Psoas muscle (tissue), 8 donors: ENCODE data around the gene BCAS1. TPM values are rescaled to one million over a fixed set of nuclear protein-coding genes. Genes with fewer than 3 reads are reported as not detected.

Experiments used
- ATAC-seq, 4 donors: fragments of 200-7000 bp; cut with Tn5 transposase; one replicate each; pipeline ENCODE4 v1.9.1; 2020; ENCODE audit warnings: moderate library complexity in 3 of 4, mild to moderate bottlenecking in 2 of 4
- DNase-seq, 2 donors: peaks; one replicate each; pipeline ENCODE4 v3.0.0-alpha.2; 2020
- H3K27ac ChIP-seq: fragments of 200-600 bp; one replicate; pipeline ENCODE4 v1.8.0; 2022
- H3K27me3 ChIP-seq, 3 donors: fragments of 200-600 bp in 1 of 3; one replicate each; pipeline versions ENCODE4 v1.6.1 to v1.8.0; 2013 to 2022; ENCODE audit warnings: low read length in 2 of 3, mild to moderate bottlenecking in 2 of 3, moderate library complexity in 1 of 3; ENCODE audit not compliant: insufficient read depth in 3 of 3
- H3K36me3 ChIP-seq, 2 donors: fragments of 200-600 bp in 1 of 2; one replicate each; pipeline versions ENCODE4 v1.6.1 to v1.8.0; 2013 to 2022; ENCODE audit warnings: low read depth in 1 of 2, mild to moderate bottlenecking in 1 of 2, moderate library complexity in 1 of 2; ENCODE audit not compliant: insufficient read depth in 1 of 2
- H3K4me1 ChIP-seq: fragments of 200-600 bp; one replicate; pipeline ENCODE4 v1.8.0; 2022
- H3K4me3 ChIP-seq: fragments of 200-600 bp; one replicate; pipeline ENCODE4 v1.8.0; 2022; ENCODE audit warnings: mild to moderate bottlenecking
- H3K9me3 ChIP-seq: fragments of 200-600 bp; one replicate; pipeline ENCODE4 v1.8.0; 2022
- WGBS, 3 donors: extraction: QIAGEN DNeasy Blood & Tissue Kit; methylation state at CpG; one replicate each; pipeline versions ENCODE4 v1.1.6 to v1.1.7; 2013; 5-methylcytosine and 5-hydroxymethylcytosine counted together
- intact Hi-C, 2 donors: fragments of 100-400 bp; cut with DNase I; formaldehyde crosslinking; loops; one replicate each; pipeline versions ENCODE4 v1.11.0 to v1.14.2; 2022
- polyA plus RNA-seq, 3 donors: library from polyadenylated mRNA; stranded (reverse); fragments of 200-250 nt; gene quantifications; one replicate each; pipeline ENCODE4 v1.2.3, GENCODE V29; 2013
- total RNA-seq, 4 donors: library from RNA; stranded (reverse); fragmentation: NEBNext Ultra II Directional in 2 of 4; extraction: Animal tissue kit (Norgen Biotek cat#: 25700) in 2 of 4; gene quantifications; one replicate each; pipeline versions ENCODE4 v1.2.1 to v1.2.4, GENCODE V29; 2021 to 2023
- TF ChIP-seq, protein P1 (sequence below): fragments of 200-600 bp; IDR thresholded peaks from one replicate; pipeline ENCODE4 v1.8.0; 2022; ENCODE audit warnings: antibody characterized with exemption
- donor health status: healthy with polysubstance abuse.
- donor health status: DM: no; HTN: no; CAD: no; lungs with moderate emphysema.
- donor health status: Bipolar disorder and iron deficiency.
- donor health status: healthy.
- donor health status: DM: yes; HTN: yes; CAD: no.
- donor health status: DM: no; HTN: no; CAD: no.
- donor health status: DM: no; HTN: no; CAD: no.
- donor health status: DM: yes; HTN: yes; CAD: no.

The BCAS1 gene
- total and polyA plus RNA-seq, 7 donors: 0.01 to 0.26 (median 0.16) TPM; not detected in 2

DNA sequence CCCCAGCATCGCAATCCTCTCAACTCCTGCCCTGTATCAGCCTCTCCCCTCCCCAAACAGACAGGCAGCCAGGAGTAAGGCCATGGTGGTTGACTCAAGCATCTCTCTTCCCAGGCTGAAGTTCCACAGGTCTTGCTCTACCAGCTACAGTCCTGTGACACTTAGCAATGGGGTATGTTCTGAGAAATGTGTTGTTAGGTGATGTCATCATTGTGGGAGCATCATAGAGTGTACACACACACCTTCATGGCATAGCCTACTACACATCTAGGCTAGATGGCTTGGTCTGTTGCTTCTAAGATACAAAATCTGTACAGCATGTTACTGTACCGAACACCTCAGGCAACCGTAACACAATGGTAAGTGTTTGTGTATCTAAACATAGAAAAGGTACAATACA lies 29.5 kb upstream of the BCAS1 start:
- Histone ChIP-seq H3K27me3 (peaks cover 0 to 2% (median 0%) of the 10 kb centered on the region in 3 donors), H3K27ac (no peak overlapping the region), H3K4me1 (no peaks in the 10 kb centered on the region), H3K36me3 (no peaks in the 10 kb centered on the region), H3K4me3 (no peak overlapping the region), H3K9me3 (no peaks in the 10 kb centered on the region)
- 96 to 99% (median 99%) methylated on average over 3 of the region's 3 CpGs for WGBS, 3 donors
- intact Hi-C loops: loop anchor here (2.0 to 5.0 kb wide), 3 partner anchors 99 to 547 kb away; no protein-coding TSS in a partner anchor
- ATAC-seq (no peak), DNase-seq (no peak)
- TF ChIP-seq, protein P1, sequence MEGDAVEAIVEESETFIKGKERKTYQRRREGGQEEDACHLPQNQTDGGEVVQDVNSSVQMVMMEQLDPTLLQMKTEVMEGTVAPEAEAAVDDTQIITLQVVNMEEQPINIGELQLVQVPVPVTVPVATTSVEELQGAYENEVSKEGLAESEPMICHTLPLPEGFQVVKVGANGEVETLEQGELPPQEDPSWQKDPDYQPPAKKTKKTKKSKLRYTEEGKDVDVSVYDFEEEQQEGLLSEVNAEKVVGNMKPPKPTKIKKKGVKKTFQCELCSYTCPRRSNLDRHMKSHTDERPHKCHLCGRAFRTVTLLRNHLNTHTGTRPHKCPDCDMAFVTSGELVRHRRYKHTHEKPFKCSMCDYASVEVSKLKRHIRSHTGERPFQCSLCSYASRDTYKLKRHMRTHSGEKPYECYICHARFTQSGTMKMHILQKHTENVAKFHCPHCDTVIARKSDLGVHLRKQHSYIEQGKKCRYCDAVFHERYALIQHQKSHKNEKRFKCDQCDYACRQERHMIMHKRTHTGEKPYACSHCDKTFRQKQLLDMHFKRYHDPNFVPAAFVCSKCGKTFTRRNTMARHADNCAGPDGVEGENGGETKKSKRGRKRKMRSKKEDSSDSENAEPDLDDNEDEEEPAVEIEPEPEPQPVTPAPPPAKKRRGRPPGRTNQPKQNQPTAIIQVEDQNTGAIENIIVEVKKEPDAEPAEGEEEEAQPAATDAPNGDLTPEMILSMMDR: no peak

DNA sequence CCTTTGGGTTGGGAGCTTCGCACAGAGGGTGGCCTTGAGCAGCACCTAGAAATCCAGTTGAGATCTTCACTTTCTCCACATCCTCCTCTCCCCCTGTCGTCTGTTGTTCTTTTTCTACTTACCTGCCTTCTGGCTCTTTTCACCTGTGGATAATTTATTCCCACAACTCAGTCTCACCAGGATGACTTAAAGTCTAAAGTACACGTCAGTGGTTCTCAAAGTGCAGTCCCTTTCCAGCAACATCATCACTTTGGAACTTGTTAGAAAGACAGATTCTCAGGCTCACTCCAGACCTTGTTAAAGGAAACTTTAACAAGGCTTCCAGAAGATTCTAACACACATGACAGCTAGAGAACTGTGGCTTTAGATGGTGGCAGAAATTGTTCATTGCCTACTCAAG lies 27.7 kb upstream of the BCAS1 start:
- Histone ChIP-seq H3K27ac (no peak overlapping the region), H3K9me3 (no peaks in the 10 kb centered on the region), H3K4me1 (no peaks in the 10 kb centered on the region), H3K36me3 (no peaks in the 10 kb centered on the region), H3K27me3 (peaks cover 0 to 7% (median 0%) of the 10 kb centered on the region in 3 donors), H3K4me3 (no peak overlapping the region)
- DNase-seq (no peak), ATAC-seq (no peak)
- WGBS, 3 donors: 81 to 83% (median 83%) methylated on average over 3 of the region's 3 CpGs
- intact Hi-C loops: loop anchor here (2.0 to 5.0 kb wide), 2 partner anchors 105 to 549 kb away; no protein-coding TSS in a partner anchor
- TF ChIP-seq, protein P1: no peak

DNA sequence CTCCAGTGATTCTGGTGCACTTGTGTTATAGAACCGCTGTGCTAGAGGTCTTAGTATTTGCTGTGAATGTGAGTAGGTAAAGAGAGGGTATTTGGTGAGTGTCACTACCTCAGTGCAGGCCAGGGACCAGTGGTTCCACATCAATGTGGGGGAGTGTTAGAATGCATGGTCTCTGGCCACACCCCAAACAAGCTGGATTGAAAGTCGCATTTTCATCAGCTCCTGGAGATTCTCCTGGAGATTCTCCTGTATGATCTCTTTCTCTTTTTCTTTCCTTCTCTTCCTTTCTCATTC lies 26.8 kb upstream of the BCAS1 start:
- Histone ChIP-seq H3K27ac (no peak overlapping the region), H3K4me1 (no peaks in the 10 kb centered on the region), H3K9me3 (no peaks in the 10 kb centered on the region), H3K4me3 (no peak overlapping the region), H3K27me3 (peaks cover 0 to 7% (median 0%) of the 10 kb centered on the region in 3 donors), H3K36me3 (no peaks in the 10 kb centered on the region)
- ATAC-seq (no peak), DNase-seq (no peak)
- intact Hi-C loops: loop anchor here (5.0 kb wide), 1 partner anchor 550 kb away; no protein-coding TSS in a partner anchor
- 72 to 89% (median 72%) methylated on average over 2 of the region's 2 CpGs for WGBS, 3 donors
- TF ChIP-seq, protein P1: no peak

DNA sequence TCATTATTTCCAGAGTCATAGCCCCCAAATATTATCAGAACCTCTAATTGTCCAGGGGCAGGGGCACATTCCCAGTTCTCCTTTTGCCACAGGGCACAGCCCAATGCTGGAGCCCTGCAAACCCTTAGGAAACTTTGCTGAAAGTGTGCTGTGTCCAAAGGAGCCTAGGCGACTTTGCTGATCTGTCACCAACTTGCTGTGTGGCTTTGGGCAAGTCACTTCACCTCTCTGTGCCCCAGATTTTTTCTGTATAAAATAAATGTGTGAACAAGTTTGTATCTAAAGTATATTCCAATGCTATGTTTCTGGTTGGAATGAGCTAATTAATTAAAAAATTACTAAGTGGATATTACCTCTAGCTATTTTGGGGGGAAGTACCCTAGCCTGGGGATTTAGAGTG lies 25.4 kb upstream of the BCAS1 start:
- no peaks in the 10 kb centered on the region for H3K9me3 ChIP-seq
- peaks cover 0 to 7% (median 0%) of the 10 kb centered on the region in 3 donors for H3K27me3 ChIP-seq
- H3K27ac ChIP-seq: no peak overlapping the region
- H3K4me1 ChIP-seq: no peaks in the 10 kb centered on the region
- ATAC-seq (no peak), DNase-seq (no peak)
- TF ChIP-seq, protein P1: no peak
- no peak overlapping the region for H3K4me3 ChIP-seq
- H3K36me3 ChIP-seq: no peaks in the 10 kb centered on the region
- intact Hi-C loops: loop anchor here (5.0 kb wide), 1 partner anchor 551 kb away; no protein-coding TSS in a partner anchor
- WGBS, 3 donors: 87 to 94% (median 89%) methylated on average over 1 of the region's 1 CpG

DNA sequence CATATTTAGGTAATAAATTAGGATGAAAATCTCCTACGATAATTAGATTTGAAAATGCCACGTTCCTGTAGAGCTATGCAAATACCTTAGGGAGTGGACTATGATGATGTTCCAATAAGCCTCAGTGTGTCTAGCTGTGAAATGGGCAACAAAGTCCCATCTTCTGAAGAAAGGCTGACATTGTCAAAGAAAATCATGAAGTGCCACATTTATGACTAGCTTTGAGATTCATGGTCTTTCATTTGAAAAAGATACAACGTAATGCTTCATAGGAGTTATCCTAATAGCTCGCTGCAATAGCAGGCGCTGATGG lies 23.8 kb upstream of the BCAS1 start:
- intact Hi-C loops: no loop called here
- WGBS, 3 donors: 72 to 74% (median 73%) methylated on average over 5 of the region's 5 CpGs
- H3K27me3 ChIP-seq: peaks cover 0 to 7% (median 0%) of the 10 kb centered on the region in 3 donors
- H3K4me3 ChIP-seq: no peak overlapping the region
- H3K36me3 ChIP-seq: no peaks in the 10 kb centered on the region
- ATAC-seq (no peak), DNase-seq (no peak)
- H3K27ac ChIP-seq: no peak overlapping the region
- TF ChIP-seq, protein P1: no peak
- H3K4me1 ChIP-seq: no peaks in the 10 kb centered on the region
- H3K9me3 ChIP-seq: no peaks in the 10 kb centered on the region
